Prostate gland (tissue), 2 donors: ENCODE results near the gene SYDE2.

Source experiments
- CTCF ChIP-seq, 4 experiments: fragments of 200-600 bp in 2 of 4; fragments of 450-650 bp in 2 of 4; sonication (generic) in 2 of 4; IDR thresholded peaks; 1 replicate in 3 of 4; 2 replicates in 1 of 4; pipeline ENCODE4 v1.5.1; 2016 to 2019; ENCODE audit warnings: antibody characterized with exemption in 4 of 4, mild to moderate bottlenecking in 2 of 4, moderate library complexity in 2 of 4
- POLR2A ChIP-seq: fragments of 450-650 bp; IDR thresholded peaks from one replicate; pipeline ENCODE4 v1.6.1; 2016; ENCODE audit warnings: antibody characterized with exemption, mild to moderate bottlenecking
- POLR2AphosphoS5 ChIP-seq: sonication (generic); formaldehyde crosslinking; IDR thresholded peaks from one replicate; pipeline ENCODE4 v1.6.1; 2017; ENCODE audit warnings: antibody characterized with exemption

- TF ChIP-seq CTCF (IDR thresholded peaks at IDR 0.05), result no peak
- no peak for TF ChIP-seq POLR2AphosphoS5
- no peak for TF ChIP-seq POLR2A
Measured at GRCh38 chr1:85124091-85124490, 76.7 kb downstream of the SYDE2 start.
